ENCODE data around the gene LCA5L. TPM values are rescaled to one million over a fixed set of nuclear protein-coding genes. Genes with fewer than 3 reads are reported as not detected.
A peak's percentile ranks its signal among the peaks of the same experiment; 100 is the strongest.

The LCA5L gene
- polyA plus RNA-seq, 1 donor (not counting 4 experiments of a cell fraction or from before 2014, with no cell fraction given) = 0.96 TPM

DNA sequence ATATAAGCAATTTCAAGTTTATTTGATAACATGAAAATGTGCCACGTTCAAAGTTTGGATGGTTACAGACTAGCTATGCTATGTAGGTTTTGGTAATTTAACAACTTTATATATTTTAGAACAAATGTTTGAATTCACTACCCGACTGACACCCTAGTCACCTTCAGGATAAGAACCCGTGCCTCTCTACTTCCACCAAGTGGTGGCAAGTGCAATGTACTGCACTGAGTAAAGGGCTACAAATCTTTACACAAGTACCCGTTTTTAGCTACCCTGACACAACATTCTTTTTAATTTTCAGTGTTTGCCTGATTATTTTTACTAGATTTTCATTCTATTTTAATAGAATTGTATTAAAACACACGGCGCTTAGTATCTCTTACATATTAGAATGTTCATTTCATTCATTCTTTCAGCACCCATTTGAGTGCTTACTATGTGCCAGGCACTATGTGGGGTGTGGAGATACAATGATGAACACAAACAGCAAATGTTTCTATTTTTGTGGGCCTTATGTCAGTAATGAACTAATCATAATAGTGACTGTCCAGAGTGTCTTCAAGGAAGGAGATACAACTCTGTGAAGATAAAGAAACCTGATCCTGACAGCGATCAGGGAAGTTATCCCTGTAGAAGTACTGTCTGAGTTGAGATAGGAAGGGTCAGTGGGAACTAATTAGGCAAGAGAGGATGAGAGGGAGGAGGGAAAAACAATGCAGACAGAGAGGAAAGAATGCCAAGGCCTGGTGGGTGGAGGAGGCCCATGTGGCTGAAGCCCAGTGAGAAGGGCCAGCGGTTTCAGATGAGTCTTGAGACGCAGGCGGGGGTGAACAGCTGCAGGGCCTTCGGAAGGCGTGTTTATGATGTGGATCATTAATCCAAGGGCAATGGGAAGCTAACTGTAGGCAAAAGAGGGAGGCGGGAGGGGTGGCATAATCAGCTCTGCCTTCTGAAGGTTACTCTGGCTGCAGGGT lies 3.8 kb downstream of the LCA5L start:
- no peaks in the 10 kb centered on the region for H4K20me1 ChIP-seq (ENCODE audit: control insufficient read depth, extremely low read depth, insufficient read depth, low read length)
- H2AFZ ChIP-seq (ENCODE audit: control insufficient read depth, low read length) = no peak overlapping the region
- H3K4me3 ChIP-seq (ENCODE audit: control insufficient read depth in 2 of 3, extremely low read depth in 1 of 3, insufficient read depth in 2 of 3, low read depth in 1 of 3, low read length in 3 of 3) = no peak overlapping the region
- H3K79me2 ChIP-seq (ENCODE audit: control insufficient read depth, insufficient read depth, low read length) = no peaks in the 10 kb centered on the region
- no peaks in the 10 kb centered on the region for H3K27me3 ChIP-seq (ENCODE audit: control insufficient read depth, extremely low read depth, insufficient read depth, low read length)
- no peaks in the 10 kb centered on the region for H3K9me1 ChIP-seq (ENCODE audit: control insufficient read depth, extremely low read depth, insufficient read depth, low read length)
- no peaks in the 10 kb centered on the region for H3K9me3 ChIP-seq (ENCODE audit: control insufficient read depth, low read depth, low read length)
- no peak overlapping the region for H3K9ac ChIP-seq (ENCODE audit: control insufficient read depth, extremely low read depth, insufficient read depth, low read length)
- H3K4me1 ChIP-seq (ENCODE audit: control insufficient read depth, extremely low read depth, insufficient read depth, low read length) = peaks cover 12% of the 10 kb centered on the region
- dilution Hi-C loops (cut with MboI; ENCODE audit: extremely low pct_ligation_motif_present, low sequenced_read_pairs) = no loop called here
- TF ChIP-seq EZH2 (IDR thresholded peaks at IDR 0.05; ENCODE audit: low read length) = no peak
- TF ChIP-seq, protein P1, sequence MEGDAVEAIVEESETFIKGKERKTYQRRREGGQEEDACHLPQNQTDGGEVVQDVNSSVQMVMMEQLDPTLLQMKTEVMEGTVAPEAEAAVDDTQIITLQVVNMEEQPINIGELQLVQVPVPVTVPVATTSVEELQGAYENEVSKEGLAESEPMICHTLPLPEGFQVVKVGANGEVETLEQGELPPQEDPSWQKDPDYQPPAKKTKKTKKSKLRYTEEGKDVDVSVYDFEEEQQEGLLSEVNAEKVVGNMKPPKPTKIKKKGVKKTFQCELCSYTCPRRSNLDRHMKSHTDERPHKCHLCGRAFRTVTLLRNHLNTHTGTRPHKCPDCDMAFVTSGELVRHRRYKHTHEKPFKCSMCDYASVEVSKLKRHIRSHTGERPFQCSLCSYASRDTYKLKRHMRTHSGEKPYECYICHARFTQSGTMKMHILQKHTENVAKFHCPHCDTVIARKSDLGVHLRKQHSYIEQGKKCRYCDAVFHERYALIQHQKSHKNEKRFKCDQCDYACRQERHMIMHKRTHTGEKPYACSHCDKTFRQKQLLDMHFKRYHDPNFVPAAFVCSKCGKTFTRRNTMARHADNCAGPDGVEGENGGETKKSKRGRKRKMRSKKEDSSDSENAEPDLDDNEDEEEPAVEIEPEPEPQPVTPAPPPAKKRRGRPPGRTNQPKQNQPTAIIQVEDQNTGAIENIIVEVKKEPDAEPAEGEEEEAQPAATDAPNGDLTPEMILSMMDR (optimal IDR thresholded peaks at IDR 0.05 in 1 of 3, IDR thresholded peaks at IDR 0.05 in 1 of 3, conservative IDR thresholded peaks at IDR 0.05 in 1 of 3; ENCODE audit: extremely low read depth in 1 of 3, insufficient read depth in 2 of 3, low read length in 3 of 3) = peak; percentile 69 to 77 (median 71)
- no peak for FAIRE-seq
- H3K36me3 ChIP-seq (ENCODE audit: control insufficient read depth in 2 of 2, extremely low read depth in 1 of 2, insufficient read depth in 2 of 2, low read length in 2 of 2) = no peaks in the 10 kb centered on the region
- DNase-seq (ENCODE audit: low read depth, low spot score) = peak; percentile 11
- no peak overlapping the region for H3K4me2 ChIP-seq (ENCODE audit: control insufficient read depth, extremely low read depth, insufficient read depth, low read depth, low read length)
- H3K27ac ChIP-seq (ENCODE audit: control insufficient read depth, insufficient read depth, low read length) = no peak overlapping the region

DNA sequence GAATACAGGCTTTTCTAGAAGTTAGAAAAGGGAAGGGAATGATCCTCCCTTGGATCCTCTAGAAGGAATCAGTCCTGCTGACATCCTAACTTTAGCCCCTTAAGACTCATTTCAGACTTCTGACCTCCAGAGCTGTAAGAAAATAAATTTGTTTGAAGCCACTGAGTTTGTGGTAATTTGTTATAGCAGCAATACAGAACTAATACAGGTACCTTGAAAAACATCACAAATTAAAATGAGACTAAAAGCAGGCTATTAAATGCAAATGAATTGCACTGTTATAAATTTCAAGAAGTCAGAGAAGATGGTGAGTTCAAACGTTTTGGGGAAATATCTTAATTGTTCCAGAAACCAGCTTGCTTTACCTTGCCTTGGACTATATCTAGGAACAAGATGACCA lies 6.3 kb downstream of the LCA5L start:
- Histone ChIP-seq H3K27ac (ENCODE audit: control insufficient read depth, insufficient read depth, low read length) (no peak overlapping the region), H3K4me1 (ENCODE audit: control insufficient read depth, extremely low read depth, insufficient read depth, low read length) (no peaks in the 10 kb centered on the region), H3K9me1 (ENCODE audit: control insufficient read depth, extremely low read depth, insufficient read depth, low read length) (no peaks in the 10 kb centered on the region), H3K36me3 (ENCODE audit: control insufficient read depth in 2 of 2, extremely low read depth in 1 of 2, insufficient read depth in 2 of 2, low read length in 2 of 2) (no peaks in the 10 kb centered on the region), H2AFZ (ENCODE audit: control insufficient read depth, low read length) (no peak overlapping the region), H3K27me3 (ENCODE audit: control insufficient read depth, extremely low read depth, insufficient read depth, low read length) (no peaks in the 10 kb centered on the region), H3K79me2 (ENCODE audit: control insufficient read depth, insufficient read depth, low read length) (no peaks in the 10 kb centered on the region), H3K9ac (ENCODE audit: control insufficient read depth, extremely low read depth, insufficient read depth, low read length) (no peak overlapping the region), H3K4me3 (ENCODE audit: control insufficient read depth in 2 of 3, extremely low read depth in 1 of 3, insufficient read depth in 2 of 3, low read depth in 1 of 3, low read length in 3 of 3) (no peak overlapping the region), H4K20me1 (ENCODE audit: control insufficient read depth, extremely low read depth, insufficient read depth, low read length) (no peaks in the 10 kb centered on the region), H3K4me2 (ENCODE audit: control insufficient read depth, extremely low read depth, insufficient read depth, low read depth, low read length) (no peak overlapping the region), H3K9me3 (ENCODE audit: control insufficient read depth, low read depth, low read length) (no peaks in the 10 kb centered on the region)
- no peak for TF ChIP-seq EZH2 (IDR thresholded peaks at IDR 0.05; ENCODE audit: low read length)
- TF ChIP-seq, protein P1 (optimal IDR thresholded peaks at IDR 0.05 in 1 of 3, IDR thresholded peaks at IDR 0.05 in 1 of 3, conservative IDR thresholded peaks at IDR 0.05 in 1 of 3; ENCODE audit: extremely low read depth in 1 of 3, insufficient read depth in 2 of 3, low read length in 3 of 3) = no peak
- FAIRE-seq (no peak), DNase-seq (ENCODE audit: low read depth, low spot score) (no peak)
- dilution Hi-C loops (cut with MboI; ENCODE audit: extremely low pct_ligation_motif_present, low sequenced_read_pairs) = no loop called here

Measured in keratinocyte (primary cell).